WTC11 (cell line): ENCODE results near the gene CLEC14A. TPM values are rescaled to one million over a fixed set of nuclear protein-coding genes. Genes with fewer than 3 reads are reported as not detected.

Source experiments
- ATAC-seq: fragments of 200-7000 bp; cut with Tn5 transposase; 2 replicates; pipeline ENCODE4 v1.10.0; 2021; ENCODE audit warnings: mild to moderate bottlenecking, moderate library complexity
- CTCF ChIA-PET: fragments of 300-600 bp; sonication (Branson Sonifier 250); formaldehyde crosslinking; loops from one replicate; lab custom pipeline; 2021; ENCODE audit warnings: antibody characterized with exemption; lab: Charles Lee
- POLR2A ChIA-PET: fragments of 350-600 bp; sonication (Branson Sonifier 250); formaldehyde crosslinking; loops from one replicate; lab custom pipeline; 2021; ENCODE audit warnings: antibody characterized with exemption; lab: Charles Lee
- DNase-seq: peaks from one replicate; pipeline ENCODE4 v3.0.0; 2021; ENCODE audit warnings: low spot score
- H3K27ac Mint-ChIP-seq: 2 replicates; pipeline ENCODE4 v1.8.0; 2021; ENCODE audit warnings: mixed read lengths
- H3K27me3 Mint-ChIP-seq: 2 replicates; pipeline ENCODE4 v1.8.0; 2021; ENCODE audit warnings: low read depth, mild to moderate bottlenecking, moderate library complexity, mixed read lengths
- H3K36me3 Mint-ChIP-seq: 2 replicates; pipeline ENCODE4 v1.8.0; 2021; ENCODE audit warnings: mixed read lengths
- H3K4me1 Mint-ChIP-seq: 2 replicates; pipeline ENCODE4 v1.8.0; 2022; ENCODE audit warnings: mixed read lengths
- H3K4me3 Mint-ChIP-seq: 2 replicates; pipeline ENCODE4 v1.8.0; 2021; ENCODE audit warnings: mild to moderate bottlenecking, moderate library complexity, mixed read lengths
- H3K9me3 Mint-ChIP-seq: 2 replicates; pipeline ENCODE4 v1.8.0; 2021; ENCODE audit warnings: mixed read lengths
- ELF4 ChIP-seq: sonication (generic); formaldehyde crosslinking; IDR thresholded peaks from 2 replicates; pipeline ENCODE4 v1.8.1; 2022; ENCODE audit warnings: low read depth, mild to moderate bottlenecking, moderate library complexity, missing genetic modification reagents
- EMX1 ChIP-seq: fragments of 250-450 bp; sonication (Bioruptor Pico); IDR thresholded peaks from 2 replicates; pipeline ENCODE4 v1.8.0; 2021; ENCODE audit warnings: mild to moderate bottlenecking
- ESRRA ChIP-seq: sonication (generic); formaldehyde crosslinking; IDR thresholded peaks from 2 replicates; pipeline ENCODE4 v1.8.1; 2022; ENCODE audit warnings: mild to moderate bottlenecking, missing genetic modification reagents, borderline replicate concordance
- FOXK1 ChIP-seq: sonication (generic); formaldehyde crosslinking; IDR thresholded peaks from 2 replicates; pipeline ENCODE4 v1.8.0; 2022; ENCODE audit warnings: mild to moderate bottlenecking, moderate library complexity, missing genetic modification reagents
- KAT7 ChIP-seq: sonication (generic); formaldehyde crosslinking; IDR thresholded peaks from 2 replicates; pipeline ENCODE4 v1.8.1; 2023; ENCODE audit warnings: missing genetic modification reagents, mild to moderate bottlenecking, borderline replicate concordance
- NFE2L1 ChIP-seq: sonication (generic); formaldehyde crosslinking; IDR thresholded peaks from 2 replicates; pipeline ENCODE4 v1.8.1; 2023; ENCODE audit warnings: missing genetic modification reagents
- NR1H2 ChIP-seq: sonication (generic); formaldehyde crosslinking; IDR thresholded peaks from 2 replicates; pipeline ENCODE4 v1.9.0; 2021; ENCODE audit warnings: mild to moderate bottlenecking, moderate library complexity, missing genetic modification reagents
- NR3C1 ChIP-seq: sonication (generic); formaldehyde crosslinking; conservative IDR thresholded peaks from 2 replicates; pipeline ENCODE4 v1.8.1; 2023; ENCODE audit warnings: low read depth, mild to moderate bottlenecking, missing genetic modification reagents
- OVOL2 ChIP-seq: fragments of 250-450 bp; sonication (Bioruptor Pico); IDR thresholded peaks from 2 replicates; pipeline ENCODE4 v1.9.0; 2021; ENCODE audit warnings: mild to moderate bottlenecking, borderline replicate concordance
- PRRX2 ChIP-seq: fragments of 250-450 bp; sonication (Bioruptor Pico); IDR thresholded peaks from 2 replicates; pipeline ENCODE4 v1.8.0; 2021; ENCODE audit warnings: mild to moderate bottlenecking
- RELA ChIP-seq: sonication (generic); formaldehyde crosslinking; IDR thresholded peaks from 2 replicates; pipeline ENCODE4 v1.8.1; 2022; ENCODE audit warnings: missing genetic modification reagents, mild to moderate bottlenecking, borderline replicate concordance
- RORB ChIP-seq: fragments of 250-450 bp; sonication (Bioruptor Pico); IDR thresholded peaks from 2 replicates; pipeline ENCODE4 v1.9.0; 2021; ENCODE audit warnings: mild to moderate bottlenecking
- SMAD3 ChIP-seq: sonication (generic); formaldehyde crosslinking; IDR thresholded peaks from 2 replicates; pipeline ENCODE4 v1.8.0; 2022; ENCODE audit warnings: missing genetic modification reagents, mild to moderate bottlenecking, borderline replicate concordance
- SP1 ChIP-seq: sonication (generic); formaldehyde crosslinking; conservative IDR thresholded peaks from 2 replicates; pipeline ENCODE4 v1.8.1; 2022; ENCODE audit warnings: missing genetic modification reagents
- TP53 ChIP-seq: sonication (generic); formaldehyde crosslinking; IDR thresholded peaks from 2 replicates; pipeline ENCODE4 v1.8.1; 2023; ENCODE audit warnings: mild to moderate bottlenecking, missing genetic modification reagents
- ZNF121 ChIP-seq: sonication (generic); formaldehyde crosslinking; IDR thresholded peaks from 2 replicates; pipeline ENCODE4 v1.8.0; 2023; ENCODE audit warnings: missing genetic modification reagents
- ZNF396 ChIP-seq: fragments of 250-450 bp; sonication (Bioruptor Pico); IDR thresholded peaks from 2 replicates; pipeline ENCODE4 v1.8.0; 2021; ENCODE audit warnings: mild to moderate bottlenecking, moderate library complexity, borderline replicate concordance
- ZNF416 ChIP-seq: fragments of 250-450 bp; sonication (Bioruptor Pico); IDR thresholded peaks from 2 replicates; pipeline ENCODE4 v1.9.0; 2021; ENCODE audit warnings: mild to moderate bottlenecking, inconsistent platforms
- total RNA-seq: library from RNA; stranded (reverse); gene quantifications from 3 replicates; pipeline ENCODE4 v1.2.3, GENCODE V29; 2021
- TF ChIP-seq, protein P1 (sequence below): sonication (generic); formaldehyde crosslinking; conservative IDR thresholded peaks from 2 replicates; pipeline ENCODE4 v1.8.1; 2022; ENCODE audit warnings: mild to moderate bottlenecking, missing genetic modification reagents
- TF ChIP-seq, protein P2 (sequence below): sonication (generic); formaldehyde crosslinking; IDR thresholded peaks from 2 replicates; pipeline ENCODE4 v1.8.1; 2023; ENCODE audit warnings: mild to moderate bottlenecking, moderate library complexity, missing genetic modification reagents
- TF ChIP-seq, protein P3 (sequence below): sonication (generic); formaldehyde crosslinking; IDR thresholded peaks from 2 replicates; pipeline ENCODE4 v1.8.1; 2023; ENCODE audit warnings: mild to moderate bottlenecking, missing genetic modification reagents
- TF ChIP-seq, protein P4 (sequence below): fragments of 200-600 bp; IDR thresholded peaks from 2 replicates; pipeline ENCODE4 v1.8.0; 2022; ENCODE audit warnings: antibody characterized with exemption
- TF ChIP-seq, protein P5 (sequence below): sonication (generic); formaldehyde crosslinking; conservative IDR thresholded peaks from 2 replicates; pipeline ENCODE4 v1.8.1; 2023; ENCODE audit warnings: mild to moderate bottlenecking, low read depth, missing genetic modification reagents, moderate library complexity
- TF ChIP-seq, protein P6 (sequence below): sonication (generic); formaldehyde crosslinking; IDR thresholded peaks from 2 replicates; pipeline ENCODE4 v1.8.1; 2022; ENCODE audit warnings: mild to moderate bottlenecking, moderate library complexity, missing genetic modification reagents
- TF ChIP-seq, protein P7 (sequence below): sonication (generic); formaldehyde crosslinking; IDR thresholded peaks from 2 replicates; pipeline ENCODE4 v1.8.0; 2023; ENCODE audit warnings: missing genetic modification reagents
- TF ChIP-seq, protein P8 (sequence below): sonication (generic); formaldehyde crosslinking; IDR thresholded peaks from 2 replicates; pipeline ENCODE4 v1.8.1; 2023; ENCODE audit warnings: mild to moderate bottlenecking, missing genetic modification reagents

The CLEC14A gene
- total RNA-seq, 1 experiment from 2014 or later, result 0.15 TPM

DNA sequence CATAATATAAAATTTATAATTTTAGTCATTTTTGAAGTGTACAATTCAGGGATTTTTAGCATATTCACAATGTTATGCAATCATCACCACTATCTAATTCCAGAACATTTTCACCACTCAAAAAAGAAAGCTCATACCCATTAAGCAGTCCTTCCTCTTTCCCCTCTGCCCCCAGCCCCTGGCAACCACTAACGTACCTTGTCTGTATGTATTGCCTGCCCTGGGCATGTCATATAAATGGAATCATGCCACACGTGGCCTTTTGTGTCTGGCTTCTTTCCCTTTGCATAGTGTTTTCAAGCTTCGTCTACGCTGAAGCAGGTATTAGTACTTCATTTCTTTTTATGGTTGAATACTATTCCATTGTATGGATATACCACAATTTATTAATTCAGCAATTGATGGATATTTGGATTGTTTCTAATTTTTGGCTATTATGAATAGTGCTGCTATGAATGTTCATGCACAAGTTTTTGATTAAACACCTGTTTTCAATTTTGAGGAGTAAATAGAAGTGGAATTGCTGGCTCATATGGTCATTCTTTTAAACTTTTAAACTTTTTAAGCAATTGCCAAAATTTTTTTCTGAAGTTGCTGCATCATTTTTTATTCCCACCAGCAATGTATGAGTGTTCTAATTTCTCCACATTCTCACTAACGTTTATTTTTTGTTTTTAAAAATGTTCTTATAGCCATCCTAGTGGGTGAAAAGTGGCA lies 49.8 kb downstream of the CLEC14A start:
- Mint-ChIP-seq H3K9me3 (peaks cover 7% of the 10 kb centered on the region), H3K27ac (no peak overlapping the region), H3K36me3 (peaks cover 6% of the 10 kb centered on the region), H3K4me1 (peaks cover 51% of the 10 kb centered on the region), H3K4me3 (no peak overlapping the region), H3K27me3 (peaks cover 69% of the 10 kb centered on the region)
- no peak for DNase-seq
- POLR2A ChIA-PET, result interaction anchor here (1.1 kb wide), 1 partner anchor 49 kb away, joined by 3 read pairs; no protein-coding TSS in a partner anchor
- CTCF ChIA-PET, result no interaction called here
- ATAC-seq, result no peak
- TF ChIP-seq ESRRA (no peak), NFE2L1 (CRISPR knock-in tag) (no peak), NR3C1 (no peak), ZNF416 (CRISPR knock-in tag) (peak; percentile 98), ZNF396 (CRISPR knock-in tag) (no peak), FOXK1 (CRISPR knock-in tag) (no peak), SP1 (CRISPR knock-in tag) (no peak; the same call in 1 of the 2 replicates), ELF4 (CRISPR knock-in tag) (no peak), EMX1 (CRISPR knock-in tag) (peak; percentile 83; the same call in 1 of the 2 replicates), NR1H2 (CRISPR knock-in tag) (no peak), RORB (CRISPR knock-in tag) (no peak), OVOL2 (no peak), RELA (CRISPR knock-in tag) (no peak), PRRX2 (CRISPR knock-in tag) (peak; percentile 93; the same call in 1 of the 2 replicates), TP53 (CRISPR knock-in tag) (no peak), KAT7 (CRISPR knock-in tag) (no peak), ZNF121 (CRISPR knock-in tag) (no peak), SMAD3 (CRISPR knock-in tag) (no peak)
- TF ChIP-seq, protein P1, sequence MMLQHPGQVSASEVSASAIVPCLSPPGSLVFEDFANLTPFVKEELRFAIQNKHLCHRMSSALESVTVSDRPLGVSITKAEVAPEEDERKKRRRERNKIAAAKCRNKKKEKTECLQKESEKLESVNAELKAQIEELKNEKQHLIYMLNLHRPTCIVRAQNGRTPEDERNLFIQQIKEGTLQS (CRISPR knock-in tag), result no peak
- TF ChIP-seq, protein P2, sequence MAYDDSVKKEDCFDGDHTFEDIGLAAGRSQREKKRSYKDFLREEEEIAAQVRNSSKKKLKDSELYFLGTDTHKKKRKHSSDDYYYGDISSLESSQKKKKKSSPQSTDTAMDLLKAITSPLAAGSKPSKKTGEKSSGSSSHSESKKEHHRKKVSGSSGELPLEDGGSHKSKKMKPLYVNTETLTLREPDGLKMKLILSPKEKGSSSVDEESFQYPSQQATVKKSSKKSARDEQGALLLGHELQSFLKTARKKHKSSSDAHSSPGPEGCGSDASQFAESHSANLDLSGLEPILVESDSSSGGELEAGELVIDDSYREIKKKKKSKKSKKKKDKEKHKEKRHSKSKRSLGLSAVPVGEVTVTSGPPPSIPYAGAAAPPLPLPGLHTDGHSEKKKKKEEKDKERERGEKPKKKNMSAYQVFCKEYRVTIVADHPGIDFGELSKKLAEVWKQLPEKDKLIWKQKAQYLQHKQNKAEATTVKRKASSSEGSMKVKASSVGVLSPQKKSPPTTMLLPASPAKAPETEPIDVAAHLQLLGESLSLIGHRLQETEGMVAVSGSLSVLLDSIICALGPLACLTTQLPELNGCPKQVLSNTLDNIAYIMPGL, result no peak
- TF ChIP-seq, protein P3, sequence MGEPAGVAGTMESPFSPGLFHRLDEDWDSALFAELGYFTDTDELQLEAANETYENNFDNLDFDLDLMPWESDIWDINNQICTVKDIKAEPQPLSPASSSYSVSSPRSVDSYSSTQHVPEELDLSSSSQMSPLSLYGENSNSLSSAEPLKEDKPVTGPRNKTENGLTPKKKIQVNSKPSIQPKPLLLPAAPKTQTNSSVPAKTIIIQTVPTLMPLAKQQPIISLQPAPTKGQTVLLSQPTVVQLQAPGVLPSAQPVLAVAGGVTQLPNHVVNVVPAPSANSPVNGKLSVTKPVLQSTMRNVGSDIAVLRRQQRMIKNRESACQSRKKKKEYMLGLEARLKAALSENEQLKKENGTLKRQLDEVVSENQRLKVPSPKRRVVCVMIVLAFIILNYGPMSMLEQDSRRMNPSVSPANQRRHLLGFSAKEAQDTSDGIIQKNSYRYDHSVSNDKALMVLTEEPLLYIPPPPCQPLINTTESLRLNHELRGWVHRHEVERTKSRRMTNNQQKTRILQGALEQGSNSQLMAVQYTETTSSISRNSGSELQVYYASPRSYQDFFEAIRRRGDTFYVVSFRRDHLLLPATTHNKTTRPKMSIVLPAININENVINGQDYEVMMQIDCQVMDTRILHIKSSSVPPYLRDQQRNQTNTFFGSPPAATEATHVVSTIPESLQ (CRISPR knock-in tag), result no peak
- TF ChIP-seq, protein P4, sequence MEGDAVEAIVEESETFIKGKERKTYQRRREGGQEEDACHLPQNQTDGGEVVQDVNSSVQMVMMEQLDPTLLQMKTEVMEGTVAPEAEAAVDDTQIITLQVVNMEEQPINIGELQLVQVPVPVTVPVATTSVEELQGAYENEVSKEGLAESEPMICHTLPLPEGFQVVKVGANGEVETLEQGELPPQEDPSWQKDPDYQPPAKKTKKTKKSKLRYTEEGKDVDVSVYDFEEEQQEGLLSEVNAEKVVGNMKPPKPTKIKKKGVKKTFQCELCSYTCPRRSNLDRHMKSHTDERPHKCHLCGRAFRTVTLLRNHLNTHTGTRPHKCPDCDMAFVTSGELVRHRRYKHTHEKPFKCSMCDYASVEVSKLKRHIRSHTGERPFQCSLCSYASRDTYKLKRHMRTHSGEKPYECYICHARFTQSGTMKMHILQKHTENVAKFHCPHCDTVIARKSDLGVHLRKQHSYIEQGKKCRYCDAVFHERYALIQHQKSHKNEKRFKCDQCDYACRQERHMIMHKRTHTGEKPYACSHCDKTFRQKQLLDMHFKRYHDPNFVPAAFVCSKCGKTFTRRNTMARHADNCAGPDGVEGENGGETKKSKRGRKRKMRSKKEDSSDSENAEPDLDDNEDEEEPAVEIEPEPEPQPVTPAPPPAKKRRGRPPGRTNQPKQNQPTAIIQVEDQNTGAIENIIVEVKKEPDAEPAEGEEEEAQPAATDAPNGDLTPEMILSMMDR, result no peak
- TF ChIP-seq, protein P5, sequence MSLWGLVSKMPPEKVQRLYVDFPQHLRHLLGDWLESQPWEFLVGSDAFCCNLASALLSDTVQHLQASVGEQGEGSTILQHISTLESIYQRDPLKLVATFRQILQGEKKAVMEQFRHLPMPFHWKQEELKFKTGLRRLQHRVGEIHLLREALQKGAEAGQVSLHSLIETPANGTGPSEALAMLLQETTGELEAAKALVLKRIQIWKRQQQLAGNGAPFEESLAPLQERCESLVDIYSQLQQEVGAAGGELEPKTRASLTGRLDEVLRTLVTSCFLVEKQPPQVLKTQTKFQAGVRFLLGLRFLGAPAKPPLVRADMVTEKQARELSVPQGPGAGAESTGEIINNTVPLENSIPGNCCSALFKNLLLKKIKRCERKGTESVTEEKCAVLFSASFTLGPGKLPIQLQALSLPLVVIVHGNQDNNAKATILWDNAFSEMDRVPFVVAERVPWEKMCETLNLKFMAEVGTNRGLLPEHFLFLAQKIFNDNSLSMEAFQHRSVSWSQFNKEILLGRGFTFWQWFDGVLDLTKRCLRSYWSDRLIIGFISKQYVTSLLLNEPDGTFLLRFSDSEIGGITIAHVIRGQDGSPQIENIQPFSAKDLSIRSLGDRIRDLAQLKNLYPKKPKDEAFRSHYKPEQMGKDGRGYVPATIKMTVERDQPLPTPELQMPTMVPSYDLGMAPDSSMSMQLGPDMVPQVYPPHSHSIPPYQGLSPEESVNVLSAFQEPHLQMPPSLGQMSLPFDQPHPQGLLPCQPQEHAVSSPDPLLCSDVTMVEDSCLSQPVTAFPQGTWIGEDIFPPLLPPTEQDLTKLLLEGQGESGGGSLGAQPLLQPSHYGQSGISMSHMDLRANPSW (CRISPR knock-in tag), result no peak
- TF ChIP-seq, protein P6, sequence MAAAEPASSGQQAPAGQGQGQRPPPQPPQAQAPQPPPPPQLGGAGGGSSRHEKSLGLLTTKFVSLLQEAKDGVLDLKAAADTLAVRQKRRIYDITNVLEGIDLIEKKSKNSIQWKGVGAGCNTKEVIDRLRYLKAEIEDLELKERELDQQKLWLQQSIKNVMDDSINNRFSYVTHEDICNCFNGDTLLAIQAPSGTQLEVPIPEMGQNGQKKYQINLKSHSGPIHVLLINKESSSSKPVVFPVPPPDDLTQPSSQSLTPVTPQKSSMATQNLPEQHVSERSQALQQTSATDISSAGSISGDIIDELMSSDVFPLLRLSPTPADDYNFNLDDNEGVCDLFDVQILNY (CRISPR knock-in tag), result no peak
- TF ChIP-seq, protein P7, sequence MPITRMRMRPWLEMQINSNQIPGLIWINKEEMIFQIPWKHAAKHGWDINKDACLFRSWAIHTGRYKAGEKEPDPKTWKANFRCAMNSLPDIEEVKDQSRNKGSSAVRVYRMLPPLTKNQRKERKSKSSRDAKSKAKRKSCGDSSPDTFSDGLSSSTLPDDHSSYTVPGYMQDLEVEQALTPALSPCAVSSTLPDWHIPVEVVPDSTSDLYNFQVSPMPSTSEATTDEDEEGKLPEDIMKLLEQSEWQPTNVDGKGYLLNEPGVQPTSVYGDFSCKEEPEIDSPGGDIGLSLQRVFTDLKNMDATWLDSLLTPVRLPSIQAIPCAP (CRISPR knock-in tag), result no peak
- TF ChIP-seq, protein P8, sequence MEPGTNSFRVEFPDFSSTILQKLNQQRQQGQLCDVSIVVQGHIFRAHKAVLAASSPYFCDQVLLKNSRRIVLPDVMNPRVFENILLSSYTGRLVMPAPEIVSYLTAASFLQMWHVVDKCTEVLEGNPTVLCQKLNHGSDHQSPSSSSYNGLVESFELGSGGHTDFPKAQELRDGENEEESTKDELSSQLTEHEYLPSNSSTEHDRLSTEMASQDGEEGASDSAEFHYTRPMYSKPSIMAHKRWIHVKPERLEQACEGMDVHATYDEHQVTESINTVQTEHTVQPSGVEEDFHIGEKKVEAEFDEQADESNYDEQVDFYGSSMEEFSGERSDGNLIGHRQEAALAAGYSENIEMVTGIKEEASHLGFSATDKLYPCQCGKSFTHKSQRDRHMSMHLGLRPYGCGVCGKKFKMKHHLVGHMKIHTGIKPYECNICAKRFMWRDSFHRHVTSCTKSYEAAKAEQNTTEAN, result no peak
